Metanephros (tissue), 2 donors: ENCODE results near the gene CDKN2D. TPM values are rescaled to one million over a fixed set of nuclear protein-coding genes. Genes with fewer than 3 reads are reported as not detected.

Experiments used
- small RNA-seq: library from RNA; depleted of rRNA; stranded (forward); fragments of <200 nt; gene quantifications from one replicate; pipeline ENCODE3, GENCODE V24; 2014; ENCODE audit warnings: low replicate concordance
- total RNA-seq: library from RNA; depleted of rRNA; stranded (reverse); fragments of >200 nt; gene quantifications from one replicate; pipeline ENCODE4 v1.2.3, GENCODE V29; 2014

CDKN2D gene
- total RNA-seq, result 24.2 TPM

GRCh38 chr19:10568826-10569651 is at the start of gene CDKN2D:
Gene CDKN2D, minus strand, starts transcription at chr19:10568979. Its CDS starts 326 bp downstream, at chr19:10568653.

GRCh38 chr19:10587022-10587838 is 18.5 kb upstream of the CDKN2D start, which contains the start of gene AP1M2:
Gene AP1M2, minus strand, starts transcription at chr19:10587312. Its CDS starts 81 bp downstream, at chr19:10587231.

DNA sequence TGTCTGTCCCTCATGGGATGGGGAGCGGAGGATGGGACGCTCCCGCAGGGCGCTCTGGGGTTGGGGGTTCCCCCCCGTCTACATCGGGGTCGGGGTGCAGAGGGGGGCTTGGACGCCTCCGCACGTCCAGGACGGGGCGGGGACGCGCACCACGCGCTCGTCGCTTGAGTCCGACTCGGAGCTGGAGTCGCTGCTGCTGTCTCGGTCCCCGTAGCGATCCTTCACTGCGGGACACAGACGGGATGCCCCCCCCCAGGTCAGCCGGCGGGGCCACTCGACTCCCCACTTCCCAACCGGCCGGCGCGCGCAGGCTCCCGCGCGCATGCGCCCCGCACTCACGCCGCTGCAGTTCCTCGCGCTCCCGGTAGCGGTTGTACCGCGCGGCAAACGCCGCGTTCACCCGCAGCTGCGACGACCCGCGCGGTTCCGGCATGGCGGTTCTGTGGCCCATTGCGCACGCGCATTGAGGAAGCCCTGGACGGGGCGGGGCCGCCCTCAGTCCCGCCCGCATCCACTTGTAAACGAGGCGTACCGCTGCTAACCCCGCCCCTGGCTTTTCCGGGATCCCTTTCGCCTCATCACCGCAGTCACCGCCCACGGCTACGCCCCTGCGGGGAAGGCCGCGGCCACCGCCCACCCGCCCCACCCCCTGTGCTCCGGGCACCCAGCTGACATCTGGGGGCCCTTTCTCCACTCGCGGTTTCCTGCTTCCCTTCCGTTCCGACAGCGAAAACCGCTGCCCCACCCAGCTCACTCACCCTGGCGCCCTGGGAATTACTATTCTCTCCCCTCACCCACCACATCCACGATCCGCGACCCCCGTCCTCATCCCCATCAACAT is 3.0 kb downstream of the CDKN2D start, which contains the start of gene KRI1:
TSS of gene KRI1 (minus strand) at position 444 of the 841 bp plus-strand sequence. CDS start at position 433, 11 bp downstream.

GRCh38 chr19:10543420-10544241 is 25.1 kb downstream of the CDKN2D start, which contains the start of gene ATG4D:
Gene ATG4D, plus strand, starts transcription at chr19:10543904. Its CDS starts 187 bp downstream, at chr19:10544091.

GRCh38 chr19:10517361-10517759 is 51.4 kb downstream of the CDKN2D start, which contains the start of gene S1PR5:
Gene S1PR5, minus strand, starts transcription at chr19:10517447. Its CDS starts 2,436 bp downstream, at chr19:10515011.

Small RNAs within 50 kb of the gene (small RNA-seq; reads per million reads assigned to genes)
- not detected for gene MIR1238
- gene RNU7-140P, result not detected

Other genes starting within 250 kb of the CDKN2D start
- gene RAVER1, start 235.4 kb downstream of the CDKN2D start, total RNA-seq, result 33.8 TPM
- gene ICAM3, start 229.4 kb downstream of the CDKN2D start, total RNA-seq, result 17.2 TPM
- 156 TPM for gene TYK2, start 188.4 kb downstream of the CDKN2D start, total RNA-seq
- gene CDC37, start 165.4 kb downstream of the CDKN2D start, total RNA-seq, result 98.3 TPM
- 4.8 TPM for gene PDE4A, start 148.4 kb downstream of the CDKN2D start, total RNA-seq
- 56.5 TPM for gene KEAP1, start 65.6 kb downstream of the CDKN2D start, total RNA-seq
- gene S1PR5, start 51.5 kb downstream of the CDKN2D start, total RNA-seq, result 1.7 TPM
- gene ATG4D, start 25.1 kb downstream of the CDKN2D start, total RNA-seq, result 24.1 TPM
- gene KRI1, start 3.0 kb downstream of the CDKN2D start, total RNA-seq, result 22.5 TPM
- 39.8 TPM for gene AP1M2, start 18.3 kb upstream of the CDKN2D start, total RNA-seq
- gene SLC44A2, start 56.6 kb upstream of the CDKN2D start, total RNA-seq, result 151 TPM
- 187 TPM for gene ILF3, start 85.4 kb upstream of the CDKN2D start, total RNA-seq
- 43.9 TPM for gene QTRT1, start 132.5 kb upstream of the CDKN2D start, total RNA-seq
- gene DNM2, start 149.1 kb upstream of the CDKN2D start, total RNA-seq, result 172 TPM